ENCODE data around the gene OR6X1.

The OR6X1 gene

DNA sequence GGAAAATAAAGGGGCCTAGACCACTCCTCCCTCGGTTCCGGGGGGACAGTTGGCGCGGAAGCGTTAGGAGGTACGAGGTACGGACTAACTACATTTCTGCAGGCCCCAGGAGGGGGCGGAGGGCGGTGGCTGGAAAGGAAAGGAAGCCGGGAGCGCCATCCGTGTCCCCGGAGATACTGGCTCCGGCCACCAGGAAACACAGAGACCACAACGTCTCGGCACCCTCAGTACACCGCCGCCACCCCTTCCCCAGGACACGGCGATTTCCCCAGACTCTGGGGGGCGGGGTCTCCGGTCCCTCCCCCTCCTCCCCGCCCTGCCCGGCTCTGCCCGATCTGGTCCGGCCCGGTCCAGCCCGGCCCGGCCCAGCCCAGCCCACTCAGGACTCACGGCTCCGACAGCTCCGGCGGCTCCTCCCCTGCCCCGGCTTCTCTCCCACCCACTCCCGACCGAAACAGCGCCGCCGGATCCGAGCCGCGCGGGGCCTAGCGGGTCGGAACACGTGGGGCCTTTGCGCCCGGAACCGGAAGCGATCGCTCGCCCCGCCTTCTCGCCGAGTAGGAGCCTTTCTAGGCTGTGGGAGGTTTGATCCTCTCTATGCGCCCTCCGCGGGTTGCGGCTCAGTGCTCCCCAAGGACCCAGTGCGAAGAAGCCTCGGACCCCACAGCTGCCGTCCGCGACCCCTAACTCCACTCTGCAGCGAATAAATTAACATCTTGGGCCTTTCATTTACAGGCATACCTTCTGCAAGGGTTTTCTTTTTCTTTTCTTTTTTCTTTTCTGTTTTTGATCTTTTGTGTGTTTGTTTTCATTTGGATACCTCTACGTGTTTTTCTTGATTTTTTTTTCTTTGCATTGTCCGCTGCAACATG is 12.9 kb downstream of the OR6X1 start, which contains the start of gene ZNF202:
Gene ZNF202, minus strand, starts transcription at position 502 of the 872 bp plus-strand sequence. CDS start 10,772 bp downstream, outside the sequence.
- H3K79me2 ChIP-seq (ENCODE audit: insufficient read depth, low read length): peaks cover 49% of the 10 kb centered on the region
- H3K9me2 ChIP-seq (replicated peaks; ENCODE audit: low read depth, low read length): no peaks in the 10 kb centered on the region
- TF ChIP-seq EZH2phosphoT487 (IDR thresholded peaks at IDR 0.05; ENCODE audit: borderline replicate concordance): no peak
- TF ChIP-seq, protein P1, sequence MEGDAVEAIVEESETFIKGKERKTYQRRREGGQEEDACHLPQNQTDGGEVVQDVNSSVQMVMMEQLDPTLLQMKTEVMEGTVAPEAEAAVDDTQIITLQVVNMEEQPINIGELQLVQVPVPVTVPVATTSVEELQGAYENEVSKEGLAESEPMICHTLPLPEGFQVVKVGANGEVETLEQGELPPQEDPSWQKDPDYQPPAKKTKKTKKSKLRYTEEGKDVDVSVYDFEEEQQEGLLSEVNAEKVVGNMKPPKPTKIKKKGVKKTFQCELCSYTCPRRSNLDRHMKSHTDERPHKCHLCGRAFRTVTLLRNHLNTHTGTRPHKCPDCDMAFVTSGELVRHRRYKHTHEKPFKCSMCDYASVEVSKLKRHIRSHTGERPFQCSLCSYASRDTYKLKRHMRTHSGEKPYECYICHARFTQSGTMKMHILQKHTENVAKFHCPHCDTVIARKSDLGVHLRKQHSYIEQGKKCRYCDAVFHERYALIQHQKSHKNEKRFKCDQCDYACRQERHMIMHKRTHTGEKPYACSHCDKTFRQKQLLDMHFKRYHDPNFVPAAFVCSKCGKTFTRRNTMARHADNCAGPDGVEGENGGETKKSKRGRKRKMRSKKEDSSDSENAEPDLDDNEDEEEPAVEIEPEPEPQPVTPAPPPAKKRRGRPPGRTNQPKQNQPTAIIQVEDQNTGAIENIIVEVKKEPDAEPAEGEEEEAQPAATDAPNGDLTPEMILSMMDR (conservative IDR thresholded peaks at IDR 0.05; ENCODE audit: low read length): no peak

GRCh38 chr11:123740787-123741158 is 13.5 kb downstream of the OR6X1 start:
- TF ChIP-seq, protein P1 (conservative IDR thresholded peaks at IDR 0.05; ENCODE audit: low read length): no peak
- TF ChIP-seq EZH2phosphoT487 (IDR thresholded peaks at IDR 0.05; ENCODE audit: borderline replicate concordance): no peak
- Histone ChIP-seq H3K27me3 (ENCODE audit: insufficient read depth, low read length, poor library complexity, severe bottlenecking) (peaks cover 7% of the 10 kb centered on the region), H3F3A (ENCODE audit: low read depth) (no peaks in the 10 kb centered on the region), H3K9me2 (replicated peaks; ENCODE audit: low read depth, low read length) (no peaks in the 10 kb centered on the region), H4K20me1 (ENCODE audit: insufficient read depth, low read length, poor library complexity, severe bottlenecking) (peaks cover 10% of the 10 kb centered on the region), H2AFZ (ENCODE audit: low read length) (peak overlapping the region; percentile 95), H3K4me3 (ENCODE audit: low read length, poor library complexity, severe bottlenecking) (peak overlapping the region; percentile 81), H3K4me1 (ENCODE audit: insufficient read depth, low read length, poor library complexity, severe bottlenecking) (peaks cover 32% of the 10 kb centered on the region), H3K9ac (ENCODE audit: low read depth, low read length, poor library complexity, severe bottlenecking) (peak overlapping the region; percentile 91), H3K9me3 (ENCODE audit: insufficient read depth, low read depth, low read length) (no peaks in the 10 kb centered on the region), H3K4me2 (ENCODE audit: low read depth, low read length, poor library complexity, severe bottlenecking) (peak overlapping the region; percentile 99), H3K36me3 (ENCODE audit: insufficient read depth, low read length) (peaks cover 6% of the 10 kb centered on the region; the same call in 1 of the 2 replicates), H3K79me2 (ENCODE audit: insufficient read depth, low read length) (peaks cover 55% of the 10 kb centered on the region)

More for the DNA sequence above, 12.9 kb downstream of the OR6X1 start, which contains the start of gene ZNF202:
- peak within 1 kb of the TSS; percentile 95 for H2AFZ ChIP-seq (ENCODE audit: low read length)
- no peaks in the 10 kb centered on the region for H3F3A ChIP-seq (ENCODE audit: low read depth)
- peaks cover 32% of the 10 kb centered on the region for H3K4me1 ChIP-seq (ENCODE audit: insufficient read depth, low read length, poor library complexity, severe bottlenecking)
- peak within 1 kb of the TSS; percentile 91 for H3K9ac ChIP-seq (ENCODE audit: low read depth, low read length, poor library complexity, severe bottlenecking)
- H4K20me1 ChIP-seq (ENCODE audit: insufficient read depth, low read length, poor library complexity, severe bottlenecking): peaks cover 10% of the 10 kb centered on the region
- H3K36me3 ChIP-seq (ENCODE audit: insufficient read depth, low read length): peaks cover 6% of the 10 kb centered on the region; the same call in 1 of the 2 replicates
- H3K27me3 ChIP-seq (ENCODE audit: insufficient read depth, low read length, poor library complexity, severe bottlenecking): peaks cover 7% of the 10 kb centered on the region
- peak within 1 kb of the TSS; percentile 99 for H3K4me2 ChIP-seq (ENCODE audit: low read depth, low read length, poor library complexity, severe bottlenecking)
- H3K9me3 ChIP-seq (ENCODE audit: insufficient read depth, low read depth, low read length): no peaks in the 10 kb centered on the region
- peak within 1 kb of the TSS; percentile 81 for H3K4me3 ChIP-seq (ENCODE audit: low read length, poor library complexity, severe bottlenecking)

DNA sequence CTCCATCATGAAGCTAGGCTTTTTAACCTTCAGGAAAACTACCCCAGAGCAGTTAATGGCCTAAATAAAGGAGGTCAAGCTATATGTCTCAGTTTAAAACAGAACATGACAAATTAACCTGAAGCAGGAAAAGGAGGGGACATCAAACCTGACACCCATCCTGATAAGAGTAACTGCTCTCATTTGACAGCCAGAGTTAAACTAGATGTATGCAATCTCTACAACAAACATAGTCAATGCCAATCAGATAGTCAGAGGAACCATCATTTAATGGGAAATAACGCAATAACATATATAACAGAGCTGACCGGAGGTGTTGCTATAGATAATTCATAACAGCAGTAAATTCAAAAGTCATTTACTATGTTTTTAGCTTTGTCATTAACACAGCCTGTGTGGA is 15.9 kb downstream of the OR6X1 start:
- no peaks in the 10 kb centered on the region for H3K9me3 ChIP-seq (ENCODE audit: insufficient read depth, low read depth, low read length)
- H3K9ac ChIP-seq (ENCODE audit: low read depth, low read length, poor library complexity, severe bottlenecking): no peak overlapping the region
- H3K9me2 ChIP-seq (replicated peaks; ENCODE audit: low read depth, low read length): no peaks in the 10 kb centered on the region
- peaks cover 64% of the 10 kb centered on the region for H3K79me2 ChIP-seq (ENCODE audit: insufficient read depth, low read length)
- H4K20me1 ChIP-seq (ENCODE audit: insufficient read depth, low read length, poor library complexity, severe bottlenecking): peaks cover 10% of the 10 kb centered on the region
- peaks cover 32% of the 10 kb centered on the region for H3K4me1 ChIP-seq (ENCODE audit: insufficient read depth, low read length, poor library complexity, severe bottlenecking)
- H2AFZ ChIP-seq (ENCODE audit: low read length): no peak overlapping the region
- no peak for TF ChIP-seq EZH2phosphoT487 (IDR thresholded peaks at IDR 0.05; ENCODE audit: borderline replicate concordance)
- TF ChIP-seq, protein P1 (conservative IDR thresholded peaks at IDR 0.05; ENCODE audit: low read length): no peak
- no peaks in the 10 kb centered on the region for H3F3A ChIP-seq (ENCODE audit: low read depth)
- H3K4me2 ChIP-seq (ENCODE audit: low read depth, low read length, poor library complexity, severe bottlenecking): peak overlapping the region; percentile 99
- peaks cover 6% of the 10 kb centered on the region; the same call in 1 of the 2 replicates for H3K36me3 ChIP-seq (ENCODE audit: insufficient read depth, low read length)
- peak overlapping the region; percentile 81 for H3K4me3 ChIP-seq (ENCODE audit: low read length, poor library complexity, severe bottlenecking)
- H3K27me3 ChIP-seq (ENCODE audit: insufficient read depth, low read length, poor library complexity, severe bottlenecking): peaks cover 2% of the 10 kb centered on the region
